ENCODE data around the gene NEK11. TPM values are rescaled to one million over a fixed set of nuclear protein-coding genes. Genes with fewer than 3 reads are reported as not detected.

Gene NEK11
- total and polyA plus RNA-seq, 9 of the 15 experiments (the other 6 are each of a cell fraction or from before 2014, with no cell fraction given), result 0.28 to 1.5 (median 0.87) TPM

DNA sequence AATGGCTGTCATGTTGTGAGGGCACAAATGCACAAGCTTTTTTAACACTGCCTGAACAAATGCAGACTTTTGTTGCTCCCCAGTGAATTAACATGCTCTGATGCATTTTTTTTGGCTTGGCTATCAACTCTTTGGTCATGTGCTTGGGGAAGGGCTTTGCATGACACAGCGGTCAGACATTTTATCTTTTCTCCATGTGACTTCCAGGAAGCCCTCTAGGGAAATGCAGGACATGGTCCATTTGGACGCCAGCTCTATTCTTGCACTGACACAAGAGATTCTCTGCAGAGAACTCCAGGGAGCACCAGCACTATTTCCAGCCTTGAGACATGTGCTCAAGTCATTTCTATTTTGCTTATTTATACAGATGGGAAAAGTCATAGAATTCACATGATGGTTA lies 46.2 kb downstream of the NEK11 start (continued):
- TF ChIP-seq ILF3 (IDR thresholded peaks at IDR 0.05; ENCODE audit: borderline replicate concordance) (no peak), HSF4 (CRISPR knock-in tag; IDR thresholded peaks at IDR 0.05; ENCODE audit: borderline replicate concordance) (no peak), SRSF1 (IDR thresholded peaks at IDR 0.05; ENCODE audit: low read depth, low read length) (no peak), GABPB2 (CRISPR knock-in tag; conservative IDR thresholded peaks at IDR 0.05) (no peak), GTF3C2 (IDR thresholded peaks at IDR 0.05; ENCODE audit: borderline replicate concordance, extremely low read depth, insufficient read length) (no peak), SMAD4 (CRISPR knock-in tag; conservative IDR thresholded peaks at IDR 0.05) (peak; percentile 45; the same call in 1 of the 2 replicates), ZNF24 (IDR thresholded peaks at IDR 0.05) (no peak), XRCC3 (IDR thresholded peaks at IDR 0.05) (no peak), CHAMP1 (IDR thresholded peaks at IDR 0.05) (no peak), KDM5B (IDR thresholded peaks at IDR 0.05; ENCODE audit: insufficient replicate concordance, low read depth, low read length) (no peak), JUND (IDR thresholded peaks at IDR 0.05; ENCODE audit: borderline replicate concordance, low read depth, low read length) (peak; percentile 64; the same call in 1 of the 2 replicates), JUND (tag; IDR thresholded peaks at IDR 0.05; ENCODE audit: borderline replicate concordance, low read depth, low read length) (peak; percentile 39; the same call in 1 of the 3 replicates), ZBTB7A (IDR thresholded peaks at IDR 0.05; ENCODE audit: borderline replicate concordance, control insufficient read depth, low read depth, low read length) (no peak), ASH1L (IDR thresholded peaks at IDR 0.05; ENCODE audit: borderline replicate concordance, low read depth, partially characterized antibody) (no peak), TCF7 (IDR thresholded peaks at IDR 0.05; ENCODE audit: borderline replicate concordance) (no peak), ZBED1 (IDR thresholded peaks at IDR 0.05) (no peak), ZNF133 (CRISPR knock-in tag; IDR thresholded peaks at IDR 0.05) (no peak), KLF16 (IDR thresholded peaks at IDR 0.05) (no peak), ZNF282 (CRISPR knock-in tag; IDR thresholded peaks at IDR 0.05) (no peak), TCF3 (CRISPR knock-in tag; IDR thresholded peaks at IDR 0.05) (no peak), SNRNP70 (optimal IDR thresholded peaks at IDR 0.05; ENCODE audit: low read depth, low read length) (no peak), MLX (CRISPR knock-in tag; conservative IDR thresholded peaks at IDR 0.05) (no peak)
- TF ChIP-seq, protein P1, sequence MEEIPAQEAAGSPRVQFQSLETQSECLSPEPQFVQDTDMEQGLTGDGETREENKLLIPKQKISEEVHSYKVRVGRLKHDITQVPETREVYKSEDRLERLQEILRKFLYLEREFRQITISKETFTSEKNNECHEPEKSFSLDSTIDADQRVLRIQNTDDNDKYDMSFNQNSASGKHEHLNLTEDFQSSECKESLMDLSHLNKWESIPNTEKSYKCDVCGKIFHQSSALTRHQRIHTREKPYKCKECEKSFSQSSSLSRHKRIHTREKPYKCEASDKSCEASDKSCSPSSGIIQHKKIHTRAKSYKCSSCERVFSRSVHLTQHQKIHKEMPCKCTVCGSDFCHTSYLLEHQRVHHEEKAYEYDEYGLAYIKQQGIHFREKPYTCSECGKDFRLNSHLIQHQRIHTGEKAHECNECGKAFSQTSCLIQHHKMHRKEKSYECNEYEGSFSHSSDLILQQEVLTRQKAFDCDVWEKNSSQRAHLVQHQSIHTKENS (CRISPR knock-in tag; IDR thresholded peaks at IDR 0.05), result no peak
